Right lobe of liver (tissue), 6 donors: ENCODE data around the gene NOS1. TPM values are rescaled to one million over a fixed set of nuclear protein-coding genes. Genes with fewer than 3 reads are reported as not detected.

ENCODE experiments used
- ATAC-seq, 4 donors: fragments of 200-7000 bp; cut with Tn5 transposase; one replicate each; pipeline ENCODE4 v1.9.1; 2020; ENCODE audit warnings: mild to moderate bottlenecking in 4 of 4, moderate library complexity in 4 of 4
- DNase-seq, 3 donors: peaks; one replicate each; pipeline ENCODE4 v3.0.0-alpha.2; 2020
- H3K27ac ChIP-seq, 3 donors: fragments of 200-600 bp; one replicate each; pipeline ENCODE4 v1.8.0; 2022
- H3K27me3 ChIP-seq, 2 donors: fragments of 200-600 bp; one replicate each; pipeline ENCODE4 v1.8.0; 2022
- H3K36me3 ChIP-seq, 4 donors: fragments of 200-600 bp; sonication (generic) in 1 of 4; one replicate each; pipeline versions ENCODE4 v1.5.1 to v1.8.0; 2017 to 2022; ENCODE audit warnings: control low read depth in 1 of 4
- H3K4me1 ChIP-seq, 4 donors: fragments of 200-600 bp; sonication (generic) in 1 of 4; one replicate each; pipeline versions ENCODE4 v1.5.1 to v1.8.0; 2017 to 2022; ENCODE audit warnings: control low read depth in 1 of 4
- H3K4me3 ChIP-seq, 3 donors: fragments of 200-600 bp; one replicate each; pipeline ENCODE4 v1.8.0; 2022
- H3K9me3 ChIP-seq, 4 donors: fragments of 200-600 bp; sonication (generic) in 1 of 4; one replicate each; pipeline versions ENCODE4 v1.5.1 to v1.8.0; 2017 to 2022; ENCODE audit warnings: control low read depth in 1 of 4
- POLR2A ChIP-seq: fragments of 450-650 bp; IDR thresholded peaks from one replicate; pipeline ENCODE4 v1.6.1; 2017; ENCODE audit warnings: antibody characterized with exemption, mild to moderate bottlenecking
- WGBS: methylation state at CpG from one replicate; pipeline ENCODE4 v1.1.6; 2018; ENCODE audit warnings: low coverage, low lambda C conversion rate; ENCODE audit not compliant: insufficient coverage; ENCODE audit errors: missing lambda C conversion rate; 5-methylcytosine and 5-hydroxymethylcytosine counted together
- intact Hi-C, 2 donors: fragments of 100-400 bp; cut with DNase I; formaldehyde crosslinking; loops; one replicate each; pipeline versions ENCODE4 v1.11.2 to v1.14.1; 2022
- total RNA-seq, 6 experiments: library from RNA; depleted of rRNA in 2 of 6; stranded (reverse); fragments of >200 nt in 2 of 6; fragmentation: NEBNext Ultra II Directional in 3 of 6; extraction: Animal tissue kit (Norgen Biotek cat#: 25700) in 3 of 6; gene quantifications; one replicate each; pipeline versions ENCODE4 v1.1.0 to v1.2.4, GENCODE V29; 2016 to 2023
- TF ChIP-seq, protein P1 (sequence below), 4 donors: fragments of 200-600 bp in 3 of 4; fragments of 450-650 bp in 1 of 4; IDR thresholded peaks; one replicate each; pipeline versions ENCODE4 v1.5.1 to v1.8.0; 2016 to 2022; ENCODE audit warnings: antibody characterized with exemption in 4 of 4, mild to moderate bottlenecking in 2 of 4
- donor health status: DM: no; HTN: yes; CAD: no.
- donor health status: DM: no; HTN: no; CAD: no.
- donor health status: DM: no; HTN: no; CAD: no.
- donor health status: DM: no; HTN: yes; CAD: no.
- donor health status: DM: no; HTN: yes; CAD: no.

Gene NOS1
- total RNA-seq, 6 experiments from 2014 or later = under 0.01 to 0.12 (median 0.05) TPM

GRCh38 chr12:117316336-117316735 lies 45.1 kb downstream of the NOS1 start:
- H3K36me3 ChIP-seq = no peaks in the 10 kb centered on the region
- no peak overlapping the region for H3K4me3 ChIP-seq
- H3K4me1 ChIP-seq = no peaks in the 10 kb centered on the region
- no peaks in the 10 kb centered on the region for H3K27me3 ChIP-seq
- intact Hi-C loops = no loop called here
- H3K27ac ChIP-seq = no peak overlapping the region
- WGBS = 70% methylated on average over 6 of the region's 6 CpGs
- DNase-seq = no peak
- no peaks in the 10 kb centered on the region for H3K9me3 ChIP-seq
- ATAC-seq = no peak
- TF ChIP-seq, protein P1, sequence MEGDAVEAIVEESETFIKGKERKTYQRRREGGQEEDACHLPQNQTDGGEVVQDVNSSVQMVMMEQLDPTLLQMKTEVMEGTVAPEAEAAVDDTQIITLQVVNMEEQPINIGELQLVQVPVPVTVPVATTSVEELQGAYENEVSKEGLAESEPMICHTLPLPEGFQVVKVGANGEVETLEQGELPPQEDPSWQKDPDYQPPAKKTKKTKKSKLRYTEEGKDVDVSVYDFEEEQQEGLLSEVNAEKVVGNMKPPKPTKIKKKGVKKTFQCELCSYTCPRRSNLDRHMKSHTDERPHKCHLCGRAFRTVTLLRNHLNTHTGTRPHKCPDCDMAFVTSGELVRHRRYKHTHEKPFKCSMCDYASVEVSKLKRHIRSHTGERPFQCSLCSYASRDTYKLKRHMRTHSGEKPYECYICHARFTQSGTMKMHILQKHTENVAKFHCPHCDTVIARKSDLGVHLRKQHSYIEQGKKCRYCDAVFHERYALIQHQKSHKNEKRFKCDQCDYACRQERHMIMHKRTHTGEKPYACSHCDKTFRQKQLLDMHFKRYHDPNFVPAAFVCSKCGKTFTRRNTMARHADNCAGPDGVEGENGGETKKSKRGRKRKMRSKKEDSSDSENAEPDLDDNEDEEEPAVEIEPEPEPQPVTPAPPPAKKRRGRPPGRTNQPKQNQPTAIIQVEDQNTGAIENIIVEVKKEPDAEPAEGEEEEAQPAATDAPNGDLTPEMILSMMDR (IDR thresholded peaks at IDR 0.05) = no peak

- Histone ChIP-seq H3K27ac (no peak overlapping the region), H3K4me3 (no peak overlapping the region), H3K36me3 (no peaks in the 10 kb centered on the region), H3K27me3 (no peaks in the 10 kb centered on the region), H3K4me1 (no peaks in the 10 kb centered on the region), H3K9me3 (no peaks in the 10 kb centered on the region)
- intact Hi-C loops = no loop called here
- TF ChIP-seq POLR2A = no peak
- TF ChIP-seq, protein P1 (IDR thresholded peaks at IDR 0.05) = no peak
- no peak for ATAC-seq
- 29% methylated on average over 3 of the region's 4 CpGs for WGBS
- DNase-seq = no peak
These were observed 47.5 kb downstream of the NOS1 start for GRCh38 chr12:117313926-117314325.

DNA sequence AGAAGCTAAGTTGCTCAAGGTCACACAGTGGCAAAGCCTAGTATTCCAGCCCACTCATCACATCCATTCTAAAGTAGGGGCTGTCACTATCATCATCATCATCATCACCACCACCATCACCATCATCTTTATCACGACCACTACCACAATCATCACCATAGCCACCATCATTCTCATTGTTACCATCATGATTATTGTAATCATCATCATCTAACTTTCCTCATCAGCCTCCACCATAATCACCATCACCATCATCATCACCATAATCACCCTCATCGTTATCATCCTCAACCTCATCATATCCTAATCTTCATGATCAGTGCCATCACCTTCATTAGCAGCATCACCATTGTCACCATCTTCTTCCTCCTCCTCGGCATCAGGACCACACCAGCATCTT lies 48.7 kb downstream of the NOS1 start:
- Histone ChIP-seq H3K27ac (no peak overlapping the region), H3K9me3 (no peaks in the 10 kb centered on the region), H3K4me3 (no peak overlapping the region), H3K36me3 (no peaks in the 10 kb centered on the region), H3K27me3 (no peaks in the 10 kb centered on the region), H3K4me1 (no peaks in the 10 kb centered on the region)
- WGBS = 60% methylated on average over 3 of the region's 3 CpGs
- no peak for TF ChIP-seq POLR2A
- TF ChIP-seq, protein P1 (IDR thresholded peaks at IDR 0.05) = no peak
- DNase-seq (no peak), ATAC-seq (no peak)
- intact Hi-C loops = no loop called here

DNA sequence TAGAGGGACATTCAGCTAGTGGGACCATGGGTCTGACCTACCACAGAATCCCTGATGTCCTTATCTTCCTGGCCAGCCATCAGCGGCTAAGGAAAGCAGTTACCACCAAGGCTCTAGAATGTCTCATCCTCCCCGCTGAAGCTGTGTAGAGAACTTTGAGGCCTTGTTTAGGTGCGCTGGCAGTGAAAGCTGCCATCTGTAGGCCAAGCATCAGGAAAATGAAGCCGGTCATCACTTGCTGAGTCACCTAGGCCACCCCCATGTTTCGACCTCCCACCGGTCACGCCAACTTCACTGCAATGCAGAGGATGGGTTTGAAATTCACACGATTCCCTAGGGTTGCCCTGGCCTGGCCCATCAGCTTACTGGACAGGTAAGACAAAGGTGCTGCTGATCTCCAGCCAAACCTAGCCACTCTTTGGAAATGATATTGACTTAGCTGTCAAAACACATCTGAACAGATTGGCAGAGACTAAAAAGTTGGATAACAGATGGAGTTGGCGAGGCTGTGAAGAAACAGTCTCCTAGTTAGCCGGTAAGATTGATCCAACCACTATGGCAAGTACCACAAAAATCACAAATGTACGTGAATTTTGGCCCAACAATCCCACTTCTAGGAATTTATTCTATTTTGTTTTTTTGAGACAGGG lies 52.0 kb downstream of the NOS1 start:
- Histone ChIP-seq H3K27me3 (no peaks in the 10 kb centered on the region), H3K27ac (no peak overlapping the region), H3K4me1 (no peaks in the 10 kb centered on the region), H3K9me3 (no peaks in the 10 kb centered on the region), H3K36me3 (no peaks in the 10 kb centered on the region), H3K4me3 (no peak overlapping the region)
- whole genome bisulfite sequencing = 51% methylated on average over 3 of the region's 11 CpGs
- no peak for DNase-seq
- TF ChIP-seq, protein P1 (IDR thresholded peaks at IDR 0.05) = no peak
- no peak for TF ChIP-seq POLR2A
- intact Hi-C loops = no loop called here
- ATAC-seq = no peak

- DNase-seq (no peak), ATAC-seq (no peak)
- Histone ChIP-seq H3K4me1 (no peaks in the 10 kb centered on the region), H3K36me3 (no peaks in the 10 kb centered on the region), H3K9me3 (no peaks in the 10 kb centered on the region), H3K27ac (no peak overlapping the region), H3K4me3 (no peak overlapping the region), H3K27me3 (no peaks in the 10 kb centered on the region)
- 39% methylated on average over 3 of the region's 4 CpGs for WGBS
- intact Hi-C loops = no loop called here
- TF ChIP-seq, protein P1 (IDR thresholded peaks at IDR 0.05) = no peak
- no peak for TF ChIP-seq POLR2A
These were observed 61.3 kb downstream of the NOS1 start for GRCh38 chr12:117300174-117300573.
